GM19455 (cell line): Measurements from ENCODE around the gene DYNC2H1.

Experiments
- ATAC-seq: cut with Tn5 transposase; IDR thresholded peaks from one replicate; pipeline ENCODE4 v1.9.1; 2021; ENCODE audit not compliant: unreplicated experiment

DYNC2H1 gene, protein sequence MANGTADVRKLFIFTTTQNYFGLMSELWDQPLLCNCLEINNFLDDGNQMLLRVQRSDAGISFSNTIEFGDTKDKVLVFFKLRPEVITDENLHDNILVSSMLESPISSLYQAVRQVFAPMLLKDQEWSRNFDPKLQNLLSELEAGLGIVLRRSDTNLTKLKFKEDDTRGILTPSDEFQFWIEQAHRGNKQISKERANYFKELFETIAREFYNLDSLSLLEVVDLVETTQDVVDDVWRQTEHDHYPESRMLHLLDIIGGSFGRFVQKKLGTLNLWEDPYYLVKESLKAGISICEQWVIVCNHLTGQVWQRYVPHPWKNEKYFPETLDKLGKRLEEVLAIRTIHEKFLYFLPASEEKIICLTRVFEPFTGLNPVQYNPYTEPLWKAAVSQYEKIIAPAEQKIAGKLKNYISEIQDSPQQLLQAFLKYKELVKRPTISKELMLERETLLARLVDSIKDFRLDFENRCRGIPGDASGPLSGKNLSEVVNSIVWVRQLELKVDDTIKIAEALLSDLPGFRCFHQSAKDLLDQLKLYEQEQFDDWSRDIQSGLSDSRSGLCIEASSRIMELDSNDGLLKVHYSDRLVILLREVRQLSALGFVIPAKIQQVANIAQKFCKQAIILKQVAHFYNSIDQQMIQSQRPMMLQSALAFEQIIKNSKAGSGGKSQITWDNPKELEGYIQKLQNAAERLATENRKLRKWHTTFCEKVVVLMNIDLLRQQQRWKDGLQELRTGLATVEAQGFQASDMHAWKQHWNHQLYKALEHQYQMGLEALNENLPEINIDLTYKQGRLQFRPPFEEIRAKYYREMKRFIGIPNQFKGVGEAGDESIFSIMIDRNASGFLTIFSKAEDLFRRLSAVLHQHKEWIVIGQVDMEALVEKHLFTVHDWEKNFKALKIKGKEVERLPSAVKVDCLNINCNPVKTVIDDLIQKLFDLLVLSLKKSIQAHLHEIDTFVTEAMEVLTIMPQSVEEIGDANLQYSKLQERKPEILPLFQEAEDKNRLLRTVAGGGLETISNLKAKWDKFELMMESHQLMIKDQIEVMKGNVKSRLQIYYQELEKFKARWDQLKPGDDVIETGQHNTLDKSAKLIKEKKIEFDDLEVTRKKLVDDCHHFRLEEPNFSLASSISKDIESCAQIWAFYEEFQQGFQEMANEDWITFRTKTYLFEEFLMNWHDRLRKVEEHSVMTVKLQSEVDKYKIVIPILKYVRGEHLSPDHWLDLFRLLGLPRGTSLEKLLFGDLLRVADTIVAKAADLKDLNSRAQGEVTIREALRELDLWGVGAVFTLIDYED (N-terminal part only)

DNA sequence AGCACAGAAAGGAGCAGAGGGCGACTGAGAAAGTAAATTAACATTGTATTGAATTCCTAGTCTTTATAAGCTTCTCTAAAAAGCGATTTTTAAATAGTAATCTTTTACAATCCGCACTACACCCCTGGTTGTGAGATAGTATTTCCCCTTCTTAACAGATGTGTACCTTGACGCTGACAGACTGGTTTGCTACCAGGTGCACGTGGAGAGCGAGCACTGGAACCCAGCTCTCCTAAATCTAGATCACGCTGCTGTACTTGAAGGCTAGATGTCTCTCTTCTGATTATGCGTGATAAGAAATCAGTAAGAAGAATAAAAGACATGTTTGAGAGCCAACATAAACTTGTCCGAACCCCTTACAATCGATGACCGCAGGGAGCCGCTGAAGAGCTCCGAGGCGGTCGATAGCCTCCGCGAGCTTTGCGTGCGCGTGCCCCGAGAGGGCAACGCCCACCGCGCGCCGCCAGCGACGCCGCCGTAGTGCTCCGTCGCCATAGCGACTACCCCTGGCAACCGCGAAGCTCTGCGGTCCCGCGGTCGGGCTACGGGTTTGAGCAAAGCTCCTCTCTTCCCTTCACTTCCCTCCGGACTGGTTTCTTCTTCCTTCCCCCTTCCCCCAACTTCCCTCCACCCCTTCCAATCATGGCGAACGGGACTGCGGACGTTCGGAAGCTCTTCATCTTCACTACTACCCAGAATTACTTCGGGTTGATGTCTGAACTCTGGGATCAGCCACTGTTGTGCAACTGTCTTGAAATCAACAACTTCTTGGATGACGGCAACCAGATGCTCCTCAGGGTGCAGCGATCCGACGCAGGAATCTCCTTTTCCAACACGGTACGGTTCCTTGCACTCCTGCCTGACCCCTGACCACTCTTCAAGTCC is at the start of gene DYNC2H1:
TSS of gene DYNC2H1 (plus strand) at position 494 of the 885 bp plus-strand sequence. CDS start at position 643, 149 bp downstream.
- peak; percentile 100 for ATAC-seq

DNA sequence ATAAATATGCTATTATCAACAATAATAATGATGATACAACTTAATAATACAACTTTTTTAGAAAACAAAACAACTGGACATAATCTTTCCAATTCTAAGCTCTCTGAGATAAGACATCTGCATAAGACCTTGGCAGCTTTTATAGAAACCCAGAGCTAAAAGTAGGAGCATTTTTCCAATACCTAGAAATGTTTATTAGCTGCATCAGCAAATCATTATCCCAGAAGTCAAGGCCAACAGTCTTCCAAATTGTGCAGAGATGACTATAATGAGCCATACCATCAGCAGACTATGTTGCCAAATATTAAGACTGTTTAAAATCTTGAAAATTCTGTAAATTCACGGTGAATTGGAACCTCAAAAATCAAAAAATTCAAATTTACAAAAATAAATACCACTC is 47.6 kb upstream of the DYNC2H1 start:
- no peak for ATAC-seq

DNA sequence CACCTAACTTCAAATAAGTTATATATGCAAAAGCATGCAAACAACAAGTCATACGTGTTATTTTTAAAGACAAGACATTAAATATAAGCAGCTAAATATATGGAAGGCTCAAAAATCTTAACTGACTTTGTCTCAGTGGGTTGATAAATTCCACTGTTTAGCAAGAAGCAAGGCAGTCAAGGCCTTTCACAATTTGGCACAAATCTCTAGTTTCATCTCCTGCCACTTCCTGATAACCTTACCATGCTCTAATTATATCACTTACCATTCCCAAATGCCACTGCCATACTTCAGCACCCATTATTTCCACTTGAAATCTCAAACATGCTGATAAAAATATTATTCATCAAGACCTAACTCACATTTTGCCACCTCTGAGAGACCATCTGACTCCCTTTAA is 42.1 kb upstream of the DYNC2H1 start:
- ATAC-seq = no peak

DNA sequence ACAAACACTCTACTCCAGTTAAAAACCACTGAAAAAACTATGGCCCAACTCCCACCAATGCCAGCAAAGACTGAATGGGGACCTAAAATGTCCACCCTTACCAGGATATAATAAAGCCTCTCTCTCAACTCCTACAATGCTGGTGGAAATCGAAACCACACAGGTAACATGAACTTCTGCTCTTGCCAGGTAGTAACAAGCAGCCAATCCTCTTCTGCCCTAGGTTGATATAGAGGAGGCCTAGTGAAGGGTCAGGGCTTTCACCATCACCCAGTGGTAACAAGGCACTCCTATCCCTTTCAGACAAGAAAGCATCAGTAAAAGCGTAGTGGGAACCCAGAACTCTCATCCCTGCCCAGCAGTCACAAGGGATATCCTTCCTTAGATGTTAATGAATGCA is 39.9 kb upstream of the DYNC2H1 start:
- ATAC-seq = no peak

DNA sequence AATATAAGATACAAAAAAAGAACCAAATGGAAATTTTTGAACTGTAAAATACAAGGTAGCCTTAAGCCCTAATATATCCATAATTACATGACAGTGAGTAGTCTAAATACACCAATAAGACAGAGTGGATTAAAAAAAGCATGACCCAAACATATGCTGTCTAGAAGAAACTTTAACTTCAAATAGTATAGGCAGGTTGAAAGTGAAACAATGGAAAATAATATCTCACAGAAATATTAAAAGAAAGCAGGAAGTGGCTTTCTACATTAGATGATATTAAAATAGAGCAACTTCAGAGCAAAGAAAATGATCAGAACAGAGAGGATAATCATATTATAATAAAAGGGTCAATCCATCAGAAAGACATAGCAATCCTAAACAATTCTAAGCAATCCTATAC is 39.1 kb upstream of the DYNC2H1 start:
- no peak for ATAC-seq

DNA sequence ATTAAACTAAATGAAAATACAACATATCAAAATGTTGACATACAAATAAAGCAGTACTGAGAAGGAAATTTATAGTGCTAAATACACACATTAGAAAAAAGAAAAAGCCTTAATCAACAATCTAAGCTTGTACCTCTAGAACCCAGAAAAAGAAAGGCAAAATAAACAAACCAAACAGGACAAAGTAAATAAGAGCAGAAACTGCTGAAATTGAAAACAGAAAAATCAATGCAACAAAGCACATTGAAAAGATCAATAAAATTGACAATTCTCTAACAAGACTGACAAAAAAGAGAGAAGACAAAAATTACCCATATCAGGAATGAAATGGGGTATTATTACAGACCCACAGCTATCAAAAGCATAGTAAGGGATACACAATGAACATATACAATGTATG is 38.2 kb upstream of the DYNC2H1 start:
- no peak for ATAC-seq

DNA sequence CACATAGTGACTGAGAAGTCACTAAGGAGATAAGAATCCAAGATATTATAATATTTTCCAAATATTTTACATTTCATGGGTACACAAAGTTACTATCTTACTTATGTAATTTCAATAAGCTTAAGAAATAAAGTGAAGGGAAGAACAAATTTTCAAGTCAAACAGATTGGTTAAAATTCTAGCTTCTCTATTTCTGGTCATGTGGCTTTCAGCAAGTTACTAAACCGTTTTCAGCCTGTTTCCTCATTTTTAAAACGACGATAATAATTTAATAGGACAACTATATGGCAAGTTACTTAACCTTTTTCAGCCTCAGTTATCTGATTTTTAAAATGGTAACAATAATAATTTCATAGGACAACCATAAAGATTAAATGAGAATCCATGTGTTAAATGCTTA is 32.9 kb upstream of the DYNC2H1 start:
- no peak for ATAC-seq

DNA sequence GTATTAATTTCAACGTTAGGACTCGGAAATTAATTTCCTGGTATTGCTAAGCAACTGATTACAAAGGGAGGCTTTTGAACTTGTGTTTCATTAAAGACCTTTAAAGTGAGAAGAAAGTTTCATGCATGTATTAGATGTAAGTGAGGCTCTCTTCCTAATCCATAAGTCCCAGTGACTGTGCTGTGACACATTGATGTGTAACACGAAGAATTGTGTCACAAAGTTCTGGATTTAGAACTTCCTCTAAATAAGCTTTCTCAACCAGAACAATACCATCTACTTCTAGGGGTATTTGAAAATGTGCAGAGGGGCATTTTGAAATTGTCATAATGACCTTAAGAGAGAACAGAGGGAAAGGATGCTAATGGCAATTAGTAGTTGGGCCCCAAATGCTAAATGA is 31.7 kb upstream of the DYNC2H1 start:
- ATAC-seq = no peak

DNA sequence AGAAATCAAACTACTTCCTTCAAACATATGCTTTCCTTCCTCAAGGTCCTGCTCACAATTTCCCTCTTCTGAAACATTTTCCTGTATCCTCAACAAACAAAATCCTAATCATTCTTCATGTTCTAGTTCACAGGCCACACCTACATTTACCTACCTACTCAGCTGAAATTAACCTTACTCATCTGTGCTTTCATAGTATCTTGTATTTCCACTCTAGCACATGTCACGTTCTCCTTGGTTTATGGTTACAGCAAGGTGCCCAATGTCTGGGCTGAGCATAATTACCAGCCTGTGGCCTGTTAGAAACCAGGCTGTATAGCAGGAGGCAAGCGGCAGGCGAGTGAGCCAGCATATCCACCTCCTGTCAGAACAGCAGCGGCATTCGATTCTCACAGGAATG is 30.5 kb upstream of the DYNC2H1 start:
- no peak for ATAC-seq

DNA sequence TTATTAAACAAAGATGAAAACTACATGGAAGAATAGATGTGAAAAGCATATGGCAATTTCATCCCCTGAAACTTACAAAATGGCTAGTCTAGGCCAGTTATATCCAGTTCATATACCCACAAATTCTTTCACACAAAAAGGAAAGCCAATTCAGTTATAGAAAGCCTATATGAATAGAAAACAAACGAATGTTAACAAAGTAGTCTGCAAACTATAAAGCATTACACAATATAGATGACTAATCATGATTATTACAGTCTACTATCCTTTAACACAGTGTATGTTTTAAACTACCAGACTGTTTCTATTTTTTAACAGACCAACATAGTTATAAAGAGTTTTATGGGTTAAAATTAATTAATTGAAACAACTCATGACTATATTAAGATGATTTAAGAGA is 29.4 kb upstream of the DYNC2H1 start:
- ATAC-seq = no peak

DNA sequence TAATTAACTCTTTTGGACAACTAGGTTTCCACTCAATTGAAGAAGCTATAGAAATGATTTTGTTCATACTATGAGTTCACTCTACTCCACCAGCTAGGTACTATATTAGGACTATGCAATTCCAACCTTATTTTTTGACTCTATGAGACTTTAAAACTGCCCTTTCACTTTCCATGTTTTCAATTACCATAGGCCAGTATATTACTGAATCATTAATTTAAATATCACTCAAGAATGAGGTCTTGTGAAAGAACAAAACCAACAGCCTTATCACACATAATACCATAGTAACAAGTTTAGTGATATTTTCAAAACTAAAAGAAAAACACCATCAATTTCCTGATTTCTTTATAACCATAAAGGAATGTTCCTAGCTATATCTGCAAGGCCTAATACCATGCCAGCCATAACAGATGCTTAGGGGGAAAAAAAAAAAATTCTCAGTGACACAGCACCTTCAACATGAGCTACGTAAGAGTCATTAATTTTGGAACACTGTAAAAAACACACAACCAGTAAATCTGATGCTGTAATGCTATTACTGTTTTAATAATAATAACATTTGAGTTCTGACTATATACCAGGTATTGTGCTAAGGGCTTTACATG is 23.4 kb upstream of the DYNC2H1 start:
- no peak for ATAC-seq

DNA sequence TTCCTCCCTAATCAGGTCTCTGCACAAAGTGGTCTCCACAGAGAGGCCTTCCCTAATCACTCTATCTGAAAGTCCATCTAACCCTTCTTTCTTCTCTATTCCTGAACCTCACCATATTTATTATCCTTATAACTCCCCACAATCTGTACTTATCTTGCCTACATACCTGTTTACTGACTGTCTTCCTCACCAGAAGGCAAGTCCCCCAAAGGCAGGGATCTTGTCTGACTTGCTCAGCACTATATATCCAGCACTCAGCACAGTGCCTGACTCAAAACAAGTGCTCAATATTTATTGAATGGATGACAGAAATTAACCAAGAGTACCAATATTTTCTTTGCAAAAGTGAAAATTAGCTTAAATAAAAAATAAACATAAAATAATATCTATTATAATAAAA is 22.8 kb upstream of the DYNC2H1 start:
- ATAC-seq = no peak

DNA sequence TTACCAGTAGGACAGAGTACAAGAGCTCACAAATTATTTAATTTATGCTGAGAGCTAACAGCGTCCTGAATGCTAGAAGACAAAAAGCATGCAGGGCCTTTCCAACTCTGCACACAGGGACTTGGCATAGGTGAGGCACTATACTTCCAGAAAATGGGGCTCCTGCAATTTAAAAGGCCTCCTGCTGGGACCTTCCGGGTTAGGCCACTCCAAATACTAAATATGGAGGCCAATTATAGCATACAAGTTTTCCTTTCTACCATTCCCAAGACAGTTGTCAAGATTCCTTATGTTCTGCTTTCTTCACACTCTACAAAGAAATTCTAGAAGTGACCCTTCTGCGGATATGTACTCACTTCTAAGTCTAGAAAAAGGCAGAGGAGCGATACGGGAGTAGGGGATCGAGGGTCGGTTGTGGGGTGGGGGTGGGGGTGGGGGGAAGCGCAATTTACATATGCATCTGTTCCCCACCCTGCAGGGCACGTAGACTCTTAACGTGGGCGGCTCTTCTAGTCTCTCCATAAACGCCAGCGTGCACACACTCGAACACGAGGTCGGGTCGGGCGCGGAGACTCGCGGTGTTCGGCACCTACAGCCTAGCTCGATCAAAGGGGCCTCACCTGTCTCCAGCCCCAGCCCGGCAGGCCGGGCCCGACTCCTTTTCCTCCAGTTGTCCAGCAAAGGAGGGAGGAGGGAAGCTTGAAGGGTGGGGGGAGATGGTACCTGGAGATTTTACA is 18.0 kb upstream of the DYNC2H1 start:
- peak; percentile 38 for ATAC-seq

DNA sequence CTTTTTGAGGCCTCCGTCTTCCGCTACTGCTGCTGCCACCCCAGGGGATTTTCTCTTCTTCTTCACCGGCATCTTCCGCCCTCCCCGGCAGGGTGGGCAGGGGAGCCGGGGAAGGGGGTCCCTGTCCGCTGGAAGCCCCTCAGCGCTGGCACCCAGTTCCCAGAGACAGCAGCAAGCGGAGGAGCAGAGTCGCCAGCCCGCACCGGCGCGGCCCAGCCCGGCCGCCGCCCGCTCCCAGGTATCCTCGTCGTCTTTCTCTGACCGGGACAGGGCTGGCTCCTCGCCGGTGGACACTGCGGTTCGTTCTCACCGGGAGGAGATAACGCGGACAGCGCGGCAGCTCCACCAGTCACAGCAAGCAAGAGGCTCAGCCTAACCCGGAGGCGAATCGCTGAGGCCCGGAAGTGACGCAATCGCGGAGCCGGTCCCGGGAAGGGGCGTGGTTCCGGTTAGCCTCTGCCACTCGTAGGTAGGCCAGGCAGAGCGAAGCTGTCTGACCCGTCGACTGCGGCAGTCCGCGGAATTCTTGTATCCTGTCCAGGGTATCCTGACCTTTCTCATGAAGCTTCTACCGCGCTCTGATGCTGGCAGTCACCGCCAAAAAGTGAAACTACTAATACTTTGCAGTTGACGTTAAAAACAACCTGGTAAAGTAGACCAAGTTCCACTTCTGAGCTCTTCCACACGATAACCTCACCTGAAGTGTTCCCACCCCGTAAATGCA is 17.3 kb upstream of the DYNC2H1 start, which contains the start of gene DCUN1D5:
TSS of gene DCUN1D5 (minus strand) at position 360 of the 724 bp plus-strand sequence. CDS start at position 72, 288 bp downstream.
- peak; percentile 100 for ATAC-seq

DNA sequence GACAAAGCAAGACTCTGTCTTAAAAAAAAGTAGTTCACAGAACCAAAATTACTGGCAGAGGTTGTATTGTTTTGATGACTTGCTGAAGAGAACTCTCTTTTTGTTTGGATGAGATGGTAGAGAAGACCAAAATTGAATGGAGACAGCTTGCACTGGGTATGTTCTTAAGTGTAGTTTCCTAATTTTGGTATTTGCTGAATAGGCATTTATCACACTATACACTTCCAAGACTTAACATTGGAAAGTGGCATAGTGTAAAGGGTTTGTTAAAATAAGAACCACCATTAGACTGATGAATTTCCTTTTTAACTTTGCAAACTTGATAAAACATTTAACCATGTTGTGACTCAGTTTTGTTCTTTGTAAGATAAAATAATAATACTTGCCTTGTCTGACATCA is 11.9 kb upstream of the DYNC2H1 start:
- ATAC-seq = no peak

DNA sequence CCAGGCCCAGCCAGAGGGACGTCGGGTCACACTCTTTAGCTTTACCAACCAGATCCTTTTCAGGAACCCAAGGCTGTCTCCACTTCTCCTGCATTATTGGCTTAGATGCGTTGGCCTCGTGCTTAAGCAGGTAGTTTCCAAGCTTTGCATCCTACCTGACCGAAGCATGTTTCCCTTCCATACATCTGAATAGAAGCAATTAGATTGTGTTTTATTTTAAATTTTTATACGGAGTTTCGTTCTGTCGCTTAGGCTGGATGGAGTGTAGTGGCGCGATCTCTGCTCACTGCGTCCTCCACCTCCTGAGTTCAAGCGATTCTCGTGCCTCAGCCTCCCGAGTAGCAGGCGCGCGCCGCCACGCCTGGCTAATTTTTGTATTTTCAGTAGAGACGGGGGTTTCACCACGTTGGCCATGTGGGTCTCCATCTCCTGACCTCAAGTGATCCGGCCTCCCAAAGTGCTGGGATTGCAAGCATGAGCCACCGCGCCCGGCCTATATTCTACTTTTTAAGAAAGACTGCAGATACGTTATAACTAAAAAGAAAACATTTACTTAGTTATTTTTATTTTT is 677 bp downstream of the DYNC2H1 start:
- ATAC-seq = peak; percentile 9

DNA sequence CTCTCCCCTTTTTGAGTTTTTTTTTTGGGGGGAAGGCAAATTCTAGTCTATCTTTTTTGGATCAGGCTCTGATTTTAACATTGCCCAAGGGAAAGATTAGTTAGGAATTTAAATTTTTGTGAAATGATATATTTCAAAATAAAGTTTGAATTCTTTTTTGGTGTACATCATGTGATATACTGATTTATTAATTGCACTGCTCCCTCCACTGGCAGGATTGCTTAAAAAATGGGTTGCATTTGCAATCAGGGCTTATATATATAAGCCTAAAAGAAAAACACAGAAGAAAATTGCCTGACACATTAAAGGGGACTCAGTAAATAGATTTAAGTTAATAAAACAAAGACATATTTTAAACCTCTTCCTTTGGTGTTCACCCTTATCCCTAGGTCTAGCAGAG is 1.2 kb downstream of the DYNC2H1 start:
- ATAC-seq = no peak

DNA sequence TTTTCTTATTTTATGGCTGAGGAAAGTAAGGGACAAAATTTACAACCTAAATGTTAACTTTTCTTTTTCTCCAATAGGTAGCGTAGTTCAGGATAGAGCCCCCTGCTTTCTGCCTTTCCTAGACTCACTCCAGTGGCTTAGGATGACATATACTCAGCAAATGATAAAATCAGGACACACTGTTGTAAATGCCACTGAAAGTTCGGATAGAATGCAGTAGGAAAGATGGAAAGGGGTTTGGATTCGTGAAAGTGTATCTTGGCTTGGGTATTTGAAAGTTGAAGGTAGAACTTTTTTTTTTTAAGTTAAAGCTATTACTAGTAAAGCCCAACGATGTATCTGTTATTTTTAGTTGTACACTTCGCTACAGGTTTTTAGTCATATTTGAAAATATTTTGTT is 2.2 kb downstream of the DYNC2H1 start:
- ATAC-seq = no peak
